HG02870 (cell line): ENCODE data around the gene NRG2.

Source experiments
- ATAC-seq: cut with Tn5 transposase; IDR thresholded peaks from one replicate; pipeline ENCODE4 v1.9.1; 2021; ENCODE audit warnings: mild to moderate bottlenecking, moderate library complexity; ENCODE audit not compliant: unreplicated experiment

NRG2 gene

GRCh38 chr5:139845846-139846681 is 197.0 kb downstream of the NRG2 start:
- no peak for ATAC-seq

- ATAC-seq: no peak
Measured at GRCh38 chr5:139844472-139845145, 198.5 kb downstream of the NRG2 start.

- ATAC-seq: no peak
Measured at GRCh38 chr5:139843991-139844390, 199.1 kb downstream of the NRG2 start.

- ATAC-seq: no peak
Measured at GRCh38 chr5:139842321-139842720, 200.8 kb downstream of the NRG2 start.

- ATAC-seq: no peak
Measured at GRCh38 chr5:139841549-139841948, 201.6 kb downstream of the NRG2 start.

- no peak for ATAC-seq
Measured at GRCh38 chr5:139839918-139840317, 203.2 kb downstream of the NRG2 start.

- no peak for ATAC-seq
Measured at GRCh38 chr5:139839232-139839815, 203.8 kb downstream of the NRG2 start.

GRCh38 chr5:139838381-139839197 is 204.5 kb downstream of the NRG2 start:
- no peak for ATAC-seq

GRCh38 chr5:139837711-139838380 is 205.3 kb downstream of the NRG2 start:
- ATAC-seq: no peak

- no peak for ATAC-seq
Measured at GRCh38 chr5:139836469-139837208, 206.5 kb downstream of the NRG2 start.

- ATAC-seq: no peak
Measured at GRCh38 chr5:139835656-139836055, 207.4 kb downstream of the NRG2 start.

- ATAC-seq: no peak
Measured at GRCh38 chr5:139833525-139833924, 209.6 kb downstream of the NRG2 start.

- no peak for ATAC-seq
Measured at GRCh38 chr5:139831624-139832023, 211.5 kb downstream of the NRG2 start.

- ATAC-seq: no peak
Measured at GRCh38 chr5:139829471-139829870, 213.6 kb downstream of the NRG2 start.

GRCh38 chr5:139828207-139828895 is 214.7 kb downstream of the NRG2 start:
- no peak for ATAC-seq

GRCh38 chr5:139825690-139826089 is 217.4 kb downstream of the NRG2 start:
- no peak for ATAC-seq

GRCh38 chr5:139823757-139824355 is 219.2 kb downstream of the NRG2 start:
- no peak for ATAC-seq

- ATAC-seq: no peak
Measured at GRCh38 chr5:139822553-139823425, 220.3 kb downstream of the NRG2 start.
